ENCODE results near the gene TSPEAR.

TSPEAR gene

DNA sequence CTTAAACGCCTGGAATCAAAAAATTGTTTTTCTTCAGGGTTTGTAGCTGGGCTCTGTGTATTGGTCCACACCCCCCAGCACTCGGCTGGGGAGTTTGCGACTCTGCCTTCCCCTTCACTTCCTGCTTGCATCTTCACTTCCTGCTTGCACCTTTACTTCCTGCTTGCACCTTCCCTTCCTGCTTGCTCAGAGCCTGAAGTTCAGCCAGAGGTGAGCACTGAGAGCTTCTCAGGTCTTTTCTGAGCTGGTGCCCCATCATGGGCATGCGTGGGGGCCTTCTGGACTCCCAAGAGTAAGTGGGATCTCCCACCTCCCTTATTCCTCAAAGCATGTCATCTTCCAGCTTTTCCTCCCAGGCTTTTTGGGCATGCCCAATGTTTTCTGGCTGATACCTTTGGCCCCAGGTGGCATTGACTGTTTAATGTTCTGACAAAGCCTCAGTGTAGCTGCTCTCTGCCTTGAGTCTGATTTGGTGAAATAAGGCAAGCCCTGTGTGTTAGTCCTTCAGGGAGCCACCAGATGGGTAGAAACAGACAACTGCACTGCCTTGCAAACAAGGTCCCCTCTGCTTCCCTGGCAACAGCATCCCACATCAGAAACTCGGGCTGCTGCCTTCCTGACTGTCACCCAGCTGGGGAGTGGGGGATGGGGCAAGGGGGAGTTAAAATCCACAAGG lies 163.6 kb downstream of the TSPEAR start:
- no peak overlapping the region for H3K9ac ChIP-seq (ENCODE audit: low read depth, low read length)
- H3K9me3 ChIP-seq (ENCODE audit: control insufficient read depth, insufficient read depth, low read length), result no peaks in the 10 kb centered on the region
- H3K27me3 ChIP-seq (ENCODE audit: control insufficient read depth, insufficient read depth, low read length), result no peaks in the 10 kb centered on the region
- H3K27ac ChIP-seq (ENCODE audit: low read depth, low read length), result no peak overlapping the region
- no peak overlapping the region for H3K4me3 ChIP-seq (ENCODE audit: low read depth, low read length)
- no peaks in the 10 kb centered on the region for H3K36me3 ChIP-seq (ENCODE audit: control insufficient read depth, insufficient read depth, low read length)
- H3K4me1 ChIP-seq (ENCODE audit: control insufficient read depth, insufficient read depth, low read length), result peaks cover 22% of the 10 kb centered on the region

DNA sequence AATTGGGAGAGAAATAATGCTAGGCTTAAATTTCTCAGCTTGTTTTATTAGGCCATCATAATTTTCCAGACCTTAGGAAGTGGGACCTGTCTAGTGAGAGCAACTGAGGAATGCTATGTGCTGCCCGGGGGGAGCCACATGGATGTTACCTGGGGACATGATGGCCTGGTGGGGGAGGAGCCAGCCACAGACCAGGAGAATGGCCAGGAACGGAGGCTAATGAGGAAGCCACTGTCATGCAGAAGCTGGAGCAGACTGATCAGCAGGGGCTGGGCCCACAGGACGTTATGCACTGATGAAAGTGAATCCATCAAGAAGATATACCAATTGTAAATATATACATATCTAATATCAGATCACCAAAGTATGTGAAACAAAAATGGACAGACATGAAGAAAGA lies 166.8 kb downstream of the TSPEAR start:
- H3K4me1 ChIP-seq (ENCODE audit: control insufficient read depth, insufficient read depth, low read length), result peaks cover 19% of the 10 kb centered on the region
- H3K27me3 ChIP-seq (ENCODE audit: control insufficient read depth, insufficient read depth, low read length), result no peaks in the 10 kb centered on the region
- H3K9me3 ChIP-seq (ENCODE audit: control insufficient read depth, insufficient read depth, low read length), result no peaks in the 10 kb centered on the region
- H3K4me3 ChIP-seq (ENCODE audit: low read depth, low read length), result no peak overlapping the region
- H3K36me3 ChIP-seq (ENCODE audit: control insufficient read depth, insufficient read depth, low read length), result no peaks in the 10 kb centered on the region
- H3K27ac ChIP-seq (ENCODE audit: low read depth, low read length), result no peak overlapping the region
- no peak overlapping the region for H3K9ac ChIP-seq (ENCODE audit: low read depth, low read length)

DNA sequence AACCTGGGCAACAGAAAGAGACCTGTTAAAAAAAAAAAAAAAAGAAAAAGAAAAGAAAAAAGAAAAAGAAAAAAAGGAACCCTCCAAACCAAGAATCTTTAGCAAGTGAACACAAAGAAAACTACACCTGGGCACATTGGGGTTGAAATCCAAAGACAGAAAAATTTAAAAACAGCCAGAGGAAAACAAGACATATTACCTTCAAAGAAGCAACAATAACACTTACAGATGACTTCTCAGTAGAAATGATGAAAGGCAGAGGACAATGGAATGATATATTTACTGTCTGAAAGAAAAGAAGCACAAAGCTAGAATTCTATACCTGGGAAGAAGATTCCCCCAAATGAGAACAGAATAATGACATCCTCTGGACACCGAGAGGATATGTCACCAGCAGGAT lies 168.7 kb downstream of the TSPEAR start:
- Histone ChIP-seq H3K9ac (ENCODE audit: low read depth, low read length) (no peak overlapping the region), H3K36me3 (ENCODE audit: control insufficient read depth, insufficient read depth, low read length) (no peaks in the 10 kb centered on the region), H3K27me3 (ENCODE audit: control insufficient read depth, insufficient read depth, low read length) (no peaks in the 10 kb centered on the region), H3K4me3 (ENCODE audit: low read depth, low read length) (no peak overlapping the region), H3K27ac (ENCODE audit: low read depth, low read length) (no peak overlapping the region), H3K9me3 (ENCODE audit: control insufficient read depth, insufficient read depth, low read length) (no peaks in the 10 kb centered on the region), H3K4me1 (ENCODE audit: control insufficient read depth, insufficient read depth, low read length) (peaks cover 2% of the 10 kb centered on the region; the same call in 1 of the 2 replicates)

DNA sequence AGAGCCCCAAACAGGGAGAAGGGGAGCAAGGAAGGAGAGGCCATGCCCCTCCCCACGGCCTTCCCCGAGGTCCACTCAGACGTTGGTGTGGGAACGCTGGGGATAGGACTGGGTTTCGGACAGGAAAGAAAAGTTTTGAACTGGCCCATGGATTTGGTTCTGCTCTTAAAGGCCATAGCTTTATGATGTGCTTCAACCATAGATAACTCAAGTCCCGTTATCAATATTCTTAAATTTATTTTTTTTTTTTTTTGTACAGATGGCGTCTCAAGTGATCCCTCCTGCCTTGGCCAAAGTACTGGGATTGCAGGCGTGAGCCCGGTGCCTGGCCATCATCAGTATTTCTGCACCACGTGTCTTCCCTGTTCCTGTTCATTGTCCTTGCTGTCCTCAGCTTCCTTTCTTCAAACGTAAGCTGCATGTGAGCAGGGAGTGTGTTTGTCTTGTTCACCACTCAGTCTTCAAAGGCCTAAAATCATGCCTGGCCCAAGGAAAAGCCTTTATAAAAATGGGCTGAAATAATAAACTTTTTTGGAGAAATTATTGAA lies 170.6 kb downstream of the TSPEAR start:
- Histone ChIP-seq H3K27ac (ENCODE audit: low read depth, low read length) (no peak overlapping the region), H3K9ac (ENCODE audit: low read depth, low read length) (no peak overlapping the region), H3K9me3 (ENCODE audit: control insufficient read depth, insufficient read depth, low read length) (no peaks in the 10 kb centered on the region), H3K27me3 (ENCODE audit: control insufficient read depth, insufficient read depth, low read length) (no peaks in the 10 kb centered on the region), H3K4me3 (ENCODE audit: low read depth, low read length) (no peak overlapping the region), H3K4me1 (ENCODE audit: control insufficient read depth, insufficient read depth, low read length) (no peaks in the 10 kb centered on the region), H3K36me3 (ENCODE audit: control insufficient read depth, insufficient read depth, low read length) (no peaks in the 10 kb centered on the region)

DNA sequence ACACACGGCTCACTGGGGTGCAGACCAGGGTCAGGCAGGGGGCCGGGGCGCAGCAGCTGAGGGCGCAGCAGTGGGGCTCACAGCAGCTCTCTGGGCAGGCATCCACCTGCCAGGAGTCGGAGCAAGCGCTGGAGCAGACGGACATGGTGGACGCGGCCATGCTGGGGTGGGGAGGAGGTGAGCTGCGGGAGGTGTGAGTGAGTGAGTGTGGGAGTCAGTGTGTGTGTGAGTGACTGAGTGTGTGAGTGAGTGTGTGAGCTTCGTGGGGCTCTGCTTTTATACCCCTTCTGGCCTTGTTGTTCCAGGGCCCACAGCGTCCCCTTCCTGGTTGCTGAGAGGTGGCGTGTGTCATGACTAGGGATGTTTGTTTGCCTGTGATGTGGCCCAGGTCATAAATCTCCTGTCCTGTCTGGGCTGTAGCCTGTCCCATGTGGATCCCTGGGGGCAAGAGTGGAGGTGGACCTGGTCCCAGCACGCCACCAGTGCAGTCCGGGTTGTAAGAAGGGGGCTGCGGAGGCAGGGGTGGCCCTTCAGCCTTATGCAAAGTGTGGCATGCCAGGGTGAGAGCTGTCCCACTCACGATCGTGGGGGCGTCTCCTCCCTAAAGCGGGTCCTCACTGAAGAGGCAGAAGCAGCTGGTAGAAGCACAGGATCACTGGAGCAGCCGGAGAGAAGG lies 171.2 kb downstream of the TSPEAR start, which contains the start of gene KRTAP10-1:
TSS of gene KRTAP10-1 (minus strand) at position 205 of the 676 bp plus-strand sequence. CDS start at position 160, 45 bp downstream.
- H3K36me3 ChIP-seq (ENCODE audit: control insufficient read depth, insufficient read depth, low read length), result no peaks in the 10 kb centered on the region
- H3K4me3 ChIP-seq (ENCODE audit: low read depth, low read length), result no peak within 1 kb of the TSS
- no peak within 1 kb of the TSS for H3K27ac ChIP-seq (ENCODE audit: low read depth, low read length)
- H3K27me3 ChIP-seq (ENCODE audit: control insufficient read depth, insufficient read depth, low read length), result no peaks in the 10 kb centered on the region
- H3K9me3 ChIP-seq (ENCODE audit: control insufficient read depth, insufficient read depth, low read length), result no peaks in the 10 kb centered on the region
- no peaks in the 10 kb centered on the region for H3K4me1 ChIP-seq (ENCODE audit: control insufficient read depth, insufficient read depth, low read length)
- H3K9ac ChIP-seq (ENCODE audit: low read depth, low read length), result no peak within 1 kb of the TSS

DNA sequence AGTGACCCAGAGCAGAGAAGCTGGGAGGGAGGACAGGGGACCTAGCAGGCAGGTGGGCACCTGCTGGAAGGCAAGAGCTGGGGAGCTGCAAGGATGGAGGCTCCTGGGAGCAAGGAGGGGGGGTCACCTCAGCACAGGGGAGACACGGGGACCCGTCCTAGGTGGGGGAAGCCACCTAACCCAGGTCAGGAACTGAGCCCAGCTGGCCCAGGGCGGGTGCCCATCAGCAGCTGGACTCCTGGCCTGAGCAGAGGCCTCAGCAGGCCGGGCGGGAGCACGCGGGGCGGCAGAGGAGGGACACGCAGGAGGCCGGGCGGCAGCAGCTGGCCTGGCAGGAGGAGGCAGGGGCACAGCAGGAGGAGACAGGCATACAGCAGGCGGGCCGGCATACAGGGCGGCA lies 172.3 kb downstream of the TSPEAR start:
- H3K9ac ChIP-seq (ENCODE audit: low read depth, low read length), result no peak overlapping the region
- H3K4me1 ChIP-seq (ENCODE audit: control insufficient read depth, insufficient read depth, low read length), result no peaks in the 10 kb centered on the region
- no peak overlapping the region for H3K27ac ChIP-seq (ENCODE audit: low read depth, low read length)
- no peaks in the 10 kb centered on the region for H3K36me3 ChIP-seq (ENCODE audit: control insufficient read depth, insufficient read depth, low read length)
- no peaks in the 10 kb centered on the region for H3K27me3 ChIP-seq (ENCODE audit: control insufficient read depth, insufficient read depth, low read length)
- H3K4me3 ChIP-seq (ENCODE audit: low read depth, low read length), result no peak overlapping the region
- no peaks in the 10 kb centered on the region for H3K9me3 ChIP-seq (ENCODE audit: control insufficient read depth, insufficient read depth, low read length)

DNA sequence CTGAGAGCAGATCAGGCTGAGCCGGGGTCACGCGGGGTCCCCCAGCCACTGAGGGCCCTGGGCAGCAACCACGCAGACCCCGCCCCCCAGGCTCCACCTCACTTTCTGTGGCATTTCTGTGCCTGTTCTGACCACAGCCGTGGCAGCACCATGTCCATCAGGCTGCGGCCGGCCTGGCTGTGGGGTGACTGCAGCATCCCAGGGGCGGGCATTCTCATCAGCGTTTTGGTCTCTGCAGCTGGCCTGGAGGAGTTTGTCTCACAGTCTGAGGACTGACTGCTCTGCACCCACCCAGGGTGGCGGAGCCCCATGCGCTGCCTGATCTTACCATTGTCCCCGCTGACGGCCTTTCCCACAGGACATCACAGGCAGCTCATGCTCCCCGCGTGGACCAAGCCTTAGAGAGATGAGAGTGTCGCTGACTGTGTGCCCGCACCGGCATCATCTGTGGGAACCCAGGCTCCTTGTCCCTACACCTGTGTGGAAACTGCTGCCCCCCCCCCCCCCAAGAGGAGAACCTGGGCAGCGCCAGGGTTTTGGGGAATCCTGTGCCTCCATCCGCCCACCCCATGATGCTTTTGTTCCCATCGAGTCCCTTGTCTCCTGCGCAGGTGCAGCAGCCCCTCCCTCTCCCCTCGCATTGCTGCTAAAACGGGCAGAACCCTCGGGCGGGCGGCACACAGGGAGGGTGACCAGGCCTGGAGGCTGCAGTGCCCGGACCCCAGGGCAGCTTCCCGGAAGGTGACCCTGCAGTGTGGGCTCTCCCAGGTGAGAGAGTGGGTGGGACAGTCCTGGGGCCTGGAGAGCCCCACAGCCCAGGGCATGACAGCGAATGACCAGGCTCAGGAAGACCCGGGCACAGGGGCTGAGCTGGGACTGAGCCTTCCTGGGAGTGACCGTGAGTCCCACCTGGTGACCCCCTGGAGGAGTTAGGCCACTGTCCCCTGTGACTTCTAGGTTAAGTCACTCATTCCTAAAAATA lies 173.2 kb downstream of the TSPEAR start:
- Histone ChIP-seq H3K27ac (ENCODE audit: low read depth, low read length) (no peak overlapping the region), H3K9ac (ENCODE audit: low read depth, low read length) (no peak overlapping the region), H3K27me3 (ENCODE audit: control insufficient read depth, insufficient read depth, low read length) (no peaks in the 10 kb centered on the region), H3K9me3 (ENCODE audit: control insufficient read depth, insufficient read depth, low read length) (no peaks in the 10 kb centered on the region), H3K4me3 (ENCODE audit: low read depth, low read length) (no peak overlapping the region), H3K4me1 (ENCODE audit: control insufficient read depth, insufficient read depth, low read length) (no peaks in the 10 kb centered on the region), H3K36me3 (ENCODE audit: control insufficient read depth, insufficient read depth, low read length) (no peaks in the 10 kb centered on the region)

DNA sequence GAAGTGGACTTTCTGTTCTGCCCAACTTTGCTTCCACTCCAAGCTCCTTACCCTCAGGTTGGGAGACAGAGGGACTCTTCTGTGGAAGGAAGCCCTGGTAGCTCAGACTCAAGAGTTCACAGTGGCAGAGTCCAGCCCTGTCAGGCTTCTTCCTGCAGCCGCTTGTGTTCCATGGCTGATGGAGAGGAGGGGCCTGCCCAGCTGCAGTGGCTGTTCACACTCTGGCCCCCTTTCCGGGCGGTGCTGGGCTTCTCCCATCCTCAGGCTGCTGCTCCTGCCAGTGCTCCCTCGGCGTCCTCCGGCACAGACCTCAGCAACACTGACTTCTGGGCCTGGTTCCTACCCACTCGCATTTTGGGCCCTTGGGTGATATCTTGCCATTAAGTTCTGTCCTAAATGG lies 175.4 kb downstream of the TSPEAR start:
- Histone ChIP-seq H3K36me3 (ENCODE audit: control insufficient read depth, insufficient read depth, low read length) (no peaks in the 10 kb centered on the region), H3K4me1 (ENCODE audit: control insufficient read depth, insufficient read depth, low read length) (no peaks in the 10 kb centered on the region), H3K9ac (ENCODE audit: low read depth, low read length) (no peak overlapping the region), H3K27me3 (ENCODE audit: control insufficient read depth, insufficient read depth, low read length) (no peaks in the 10 kb centered on the region), H3K27ac (ENCODE audit: low read depth, low read length) (no peak overlapping the region), H3K9me3 (ENCODE audit: control insufficient read depth, insufficient read depth, low read length) (no peaks in the 10 kb centered on the region), H3K4me3 (ENCODE audit: low read depth, low read length) (no peak overlapping the region)

DNA sequence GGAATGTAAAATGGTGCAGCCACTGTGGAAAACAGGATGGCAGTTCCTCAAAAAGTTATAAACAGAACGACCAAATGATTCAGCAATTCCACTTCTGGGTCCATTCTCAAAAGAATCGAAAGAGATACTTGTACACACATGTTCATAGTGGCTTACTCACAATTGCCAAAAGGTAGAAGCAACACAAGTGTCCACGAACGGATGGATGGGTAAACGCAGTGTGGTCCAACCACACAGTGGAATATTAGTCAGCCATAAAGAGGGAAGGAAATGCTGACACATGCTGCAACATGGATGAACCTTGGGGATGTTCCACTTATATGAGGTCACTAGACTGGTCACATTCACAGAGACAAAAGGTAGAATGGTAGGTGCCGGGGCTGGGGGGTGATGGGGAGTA lies 176.7 kb downstream of the TSPEAR start:
- no peaks in the 10 kb centered on the region for H3K27me3 ChIP-seq (ENCODE audit: control insufficient read depth, insufficient read depth, low read length)
- H3K4me3 ChIP-seq (ENCODE audit: low read depth, low read length), result no peak overlapping the region
- no peaks in the 10 kb centered on the region for H3K4me1 ChIP-seq (ENCODE audit: control insufficient read depth, insufficient read depth, low read length)
- no peak overlapping the region for H3K27ac ChIP-seq (ENCODE audit: low read depth, low read length)
- H3K36me3 ChIP-seq (ENCODE audit: control insufficient read depth, insufficient read depth, low read length), result no peaks in the 10 kb centered on the region
- H3K9me3 ChIP-seq (ENCODE audit: control insufficient read depth, insufficient read depth, low read length), result no peaks in the 10 kb centered on the region
- H3K9ac ChIP-seq (ENCODE audit: low read depth, low read length), result no peak overlapping the region

DNA sequence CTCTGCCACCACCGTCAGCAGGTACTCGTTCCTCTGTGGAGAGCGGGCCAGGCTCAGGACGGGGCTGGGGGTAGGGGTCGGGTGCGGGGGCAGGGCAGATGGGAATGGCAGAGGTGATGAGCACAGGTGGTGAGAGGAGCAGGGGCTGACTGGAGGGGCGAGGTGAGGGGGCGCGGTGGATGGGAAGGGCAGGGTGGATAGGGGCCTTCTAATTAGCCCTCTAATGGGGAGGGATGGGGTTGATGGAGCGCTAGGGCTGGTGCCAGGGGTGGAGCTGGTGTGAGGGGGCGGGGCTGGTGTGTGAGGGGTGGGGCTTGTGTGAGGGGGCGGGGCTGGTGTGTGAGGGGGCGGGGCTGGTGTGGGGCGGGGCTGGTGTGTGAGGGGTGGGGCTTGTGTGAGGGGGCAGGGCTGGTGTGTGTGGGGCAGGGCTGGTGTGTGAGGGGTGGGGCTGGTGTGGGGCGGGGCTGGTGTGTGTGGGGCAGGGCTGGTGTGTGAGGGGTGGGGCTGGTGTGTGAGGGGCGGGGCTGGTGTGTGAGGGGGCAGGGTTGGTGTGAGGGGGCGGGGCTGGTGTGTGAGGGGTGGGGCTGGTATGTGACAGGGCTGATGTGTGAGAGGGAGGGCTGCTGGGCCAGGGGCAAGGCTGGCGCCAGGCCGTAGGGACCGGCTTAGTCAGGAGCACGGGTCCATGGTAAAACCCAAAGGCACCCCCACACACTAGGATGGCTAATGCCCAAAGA lies 177.3 kb downstream of the TSPEAR start:
- H3K9me3 ChIP-seq (ENCODE audit: control insufficient read depth, insufficient read depth, low read length), result no peaks in the 10 kb centered on the region
- no peaks in the 10 kb centered on the region for H3K27me3 ChIP-seq (ENCODE audit: control insufficient read depth, insufficient read depth, low read length)
- no peak overlapping the region for H3K27ac ChIP-seq (ENCODE audit: low read depth, low read length)

More for the DNA sequence above, 177.3 kb downstream of the TSPEAR start:
- Histone ChIP-seq H3K4me1 (ENCODE audit: control insufficient read depth, insufficient read depth, low read length) (no peaks in the 10 kb centered on the region), H3K9ac (ENCODE audit: low read depth, low read length) (no peak overlapping the region), H3K36me3 (ENCODE audit: control insufficient read depth, insufficient read depth, low read length) (no peaks in the 10 kb centered on the region), H3K4me3 (ENCODE audit: low read depth, low read length) (no peak overlapping the region)

Measured in HUES48 (cell line).